Measurements from ENCODE around the gene METTL21C. TPM values are rescaled to one million over a fixed set of nuclear protein-coding genes. Genes with fewer than 3 reads are reported as not detected.

Gene METTL21C
- polyA plus RNA-seq, 3 donors, result not detected

- Histone ChIP-seq H3K36me3 (replicated peaks in 1 of 2; ENCODE audit: control insufficient read depth in 1 of 2, insufficient read depth in 2 of 2, low read length in 2 of 2) (no peaks in the 10 kb centered on the region), H4K20me1 (ENCODE audit: insufficient read depth, low read length) (no peaks in the 10 kb centered on the region), H2AFZ (ENCODE audit: insufficient read depth, low read depth, low read length, poor library complexity, severe bottlenecking) (no peak overlapping the region), H3K27ac (ENCODE audit: low read depth in 1 of 2, low read length in 2 of 2) (no peak overlapping the region), H3K9me3 (replicated peaks in 1 of 2; ENCODE audit: control insufficient read depth in 1 of 2, insufficient read depth in 1 of 2, low read length in 2 of 2) (no peaks in the 10 kb centered on the region), H3K79me2 (ENCODE audit: insufficient read depth, low read length) (no peaks in the 10 kb centered on the region), H3K4me3 (replicated peaks in 1 of 3; ENCODE audit: low read depth in 2 of 3, low read length in 3 of 3) (no peak overlapping the region), H3K4me2 (replicated peaks; ENCODE audit: extremely low read depth, low read length, poor library complexity, severe bottlenecking) (no peak overlapping the region), H3K9ac (ENCODE audit: insufficient read depth, low read length, poor library complexity, severe bottlenecking) (no peak overlapping the region), H3K4me1 (ENCODE audit: control insufficient read depth in 1 of 2, insufficient read depth in 2 of 2, low read length in 2 of 2) (peaks cover 2 to 3% of the 10 kb centered on the region in 2 donors), H3K27me3 (ENCODE audit: control insufficient read depth in 2 of 2, insufficient read depth in 2 of 2, low read length in 2 of 2) (peaks cover 0 to 5% of the 10 kb centered on the region in 2 donors)
- H3K4me3 Mint-ChIP-seq, result no peak overlapping the region
- 100% methylated on average over 1 of the region's 3 CpGs for WGBS (ENCODE audit: insufficient coverage)
- DNase-seq, result no peak
- H3K9me3 Mint-ChIP-seq, result peaks cover 0 to 4% (median 1%) of the 10 kb centered on the region in 7 donors
- H3K27ac Mint-ChIP-seq, result no peak overlapping the region
- TF ChIP-seq, protein P1, sequence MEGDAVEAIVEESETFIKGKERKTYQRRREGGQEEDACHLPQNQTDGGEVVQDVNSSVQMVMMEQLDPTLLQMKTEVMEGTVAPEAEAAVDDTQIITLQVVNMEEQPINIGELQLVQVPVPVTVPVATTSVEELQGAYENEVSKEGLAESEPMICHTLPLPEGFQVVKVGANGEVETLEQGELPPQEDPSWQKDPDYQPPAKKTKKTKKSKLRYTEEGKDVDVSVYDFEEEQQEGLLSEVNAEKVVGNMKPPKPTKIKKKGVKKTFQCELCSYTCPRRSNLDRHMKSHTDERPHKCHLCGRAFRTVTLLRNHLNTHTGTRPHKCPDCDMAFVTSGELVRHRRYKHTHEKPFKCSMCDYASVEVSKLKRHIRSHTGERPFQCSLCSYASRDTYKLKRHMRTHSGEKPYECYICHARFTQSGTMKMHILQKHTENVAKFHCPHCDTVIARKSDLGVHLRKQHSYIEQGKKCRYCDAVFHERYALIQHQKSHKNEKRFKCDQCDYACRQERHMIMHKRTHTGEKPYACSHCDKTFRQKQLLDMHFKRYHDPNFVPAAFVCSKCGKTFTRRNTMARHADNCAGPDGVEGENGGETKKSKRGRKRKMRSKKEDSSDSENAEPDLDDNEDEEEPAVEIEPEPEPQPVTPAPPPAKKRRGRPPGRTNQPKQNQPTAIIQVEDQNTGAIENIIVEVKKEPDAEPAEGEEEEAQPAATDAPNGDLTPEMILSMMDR (IDR thresholded peaks at IDR 0.05), result no peak
- H3K27me3 Mint-ChIP-seq (ENCODE audit: low read depth in 3 of 3), result peaks cover 5 to 10% (median 5%) of the 10 kb centered on the region in 3 donors
- peaks cover 4% of the 10 kb centered on the region for H3K4me1 Mint-ChIP-seq
- intact Hi-C loops (cut with micrococcal nuclease), result loop anchor here in 1 of 2 donors (10.0 kb wide), 1 partner anchor 109 kb away; the partner anchor contains the start of genes BIVM and POGLUT2
- H3K36me3 Mint-ChIP-seq, result no peaks in the 10 kb centered on the region
Measured at GRCh38 chr13:102686024-102686423, 8.8 kb downstream of the METTL21C start.

GRCh38 chr13:102683637-102684036, 11.2 kb downstream of the METTL21C start:
- H3K27me3 ChIP-seq (ENCODE audit: control insufficient read depth in 2 of 2, insufficient read depth in 2 of 2, low read length in 2 of 2), result peaks cover 0 to 5% of the 10 kb centered on the region in 2 donors
- H4K20me1 ChIP-seq (ENCODE audit: insufficient read depth, low read length), result no peaks in the 10 kb centered on the region
- Mint-ChIP-seq H3K27ac (no peak overlapping the region), H3K27me3 (ENCODE audit: low read depth in 3 of 3) (peaks cover 5% of the 10 kb centered on the region in 3 donors), H3K4me1 (peaks cover 17% of the 10 kb centered on the region), H3K36me3 (peaks cover 7% of the 10 kb centered on the region in 2 donors), H3K9me3 (peaks cover 0 to 5% (median 1%) of the 10 kb centered on the region in 7 donors), H3K4me3 (no peak overlapping the region)
- no peak overlapping the region for H3K27ac ChIP-seq (ENCODE audit: low read depth in 1 of 2, low read length in 2 of 2)
- no peaks in the 10 kb centered on the region for H3K79me2 ChIP-seq (ENCODE audit: insufficient read depth, low read length)
- no peak overlapping the region for H3K4me3 ChIP-seq (replicated peaks in 1 of 3; ENCODE audit: low read depth in 2 of 3, low read length in 3 of 3)
- no peak overlapping the region for H2AFZ ChIP-seq (ENCODE audit: insufficient read depth, low read depth, low read length, poor library complexity, severe bottlenecking)
- TF ChIP-seq, protein P1 (IDR thresholded peaks at IDR 0.05), result no peak
- WGBS (ENCODE audit: insufficient coverage), result no CpG with 5 or more reads among the region's 2 CpGs
- intact Hi-C loops (cut with micrococcal nuclease), result loop anchor here (2.0 to 10.0 kb wide), 2 partner anchors 71 to 111 kb away; partner anchors contain the start of genes BIVM (in 1 of the 2) and POGLUT2 (in 1 of the 2)
- H3K9me3 ChIP-seq (replicated peaks in 1 of 2; ENCODE audit: control insufficient read depth in 1 of 2, insufficient read depth in 1 of 2, low read length in 2 of 2), result no peaks in the 10 kb centered on the region
- H3K9ac ChIP-seq (ENCODE audit: insufficient read depth, low read length, poor library complexity, severe bottlenecking), result no peak overlapping the region
- no peak overlapping the region for H3K4me2 ChIP-seq (replicated peaks; ENCODE audit: extremely low read depth, low read length, poor library complexity, severe bottlenecking)
- H3K36me3 ChIP-seq (replicated peaks in 1 of 2; ENCODE audit: control insufficient read depth in 1 of 2, insufficient read depth in 2 of 2, low read length in 2 of 2), result peaks cover 9 to 18% of the 10 kb centered on the region in 2 donors
- no peak for DNase-seq
- H3K4me1 ChIP-seq (ENCODE audit: control insufficient read depth in 1 of 2, insufficient read depth in 2 of 2, low read length in 2 of 2), result peaks cover 13% of the 10 kb centered on the region in 2 donors

All from CD14-positive monocyte (primary cell).